HepG2 (cell line): Measurements from ENCODE around the gene MYCBP2. TPM values are rescaled to one million over a fixed set of nuclear protein-coding genes. Genes with fewer than 3 reads are reported as not detected.

Experiments
- ATAC-seq: fragments of 200-7000 bp; cut with Tn5 transposase; 3 replicates; pipeline ENCODE4 v1.9.1; 2020; ENCODE audit warnings: mild to moderate bottlenecking, moderate library complexity
- BruUV-seq: library from RNA; stranded (reverse); fragments of 400-500 nt; replicated peaks from 2 replicates; lab custom pipeline; 2021; lab: Mats Ljungman, UMichigan
- CTCF ChIA-PET: fragments of 300-600 bp; formaldehyde crosslinking; extraction: SDS; loops from one replicate; lab custom pipeline; 2021; ENCODE audit warnings: low total read pairs, inconsistent platforms, low intra/inter-chr PET ratio; lab: Yijun Ruan, JAX
- POLR2A ChIA-PET: fragments of 350-600 bp; sonication (Branson Sonifier 250); formaldehyde crosslinking; loops from one replicate; lab custom pipeline; 2020; ENCODE audit warnings: antibody characterized with exemption, inconsistent platforms; lab: Yijun Ruan, JAX
- DNase-seq: peaks from one replicate; pipeline ENCODE4 v3.0.0-alpha.2; 2015; ENCODE audit warnings: low spot score
- FAIRE-seq: peaks from 3 replicates; lab custom pipeline; 2011; peaks lifted over from hg19 to GRCh38; lab: Jason Lieb, UNC
- H2AFZ ChIP-seq: one replicate; pipeline ENCODE4 v1.6.1; 2011; ENCODE audit warnings: low read length, inconsistent platforms
- H3K27ac ChIP-seq: fragments of 300-600 bp; 3 replicates; pipeline ENCODE4 v1.8.0; 2011; ENCODE audit warnings: mixed run types, mild to moderate bottlenecking, mixed read lengths, low read length, inconsistent platforms; ENCODE audit not compliant: insufficient read depth; ENCODE audit errors: extremely low read length
- H3K27me3 ChIP-seq, 2 experiments: fragments of 200-600 bp in 1 of 2; 2 replicates in 1 of 2; 3 replicates in 1 of 2; pipeline versions ENCODE4 v1.6.0 to v1.8.0; 2011; ENCODE audit warnings: low read length in 2 of 2, mild to moderate bottlenecking in 2 of 2, moderate library complexity in 2 of 2, inconsistent platforms in 1 of 2; ENCODE audit not compliant: insufficient read depth in 2 of 2, control insufficient read depth in 1 of 2
- H3K36me3 ChIP-seq, 2 experiments: fragments of 200-600 bp in 1 of 2; replicated peaks in 1 of 2; 2 replicates in 1 of 2; 3 replicates in 1 of 2; pipeline versions ENCODE4 v1.5.1 to v1.8.0; 2011; ENCODE audit warnings: low read length in 2 of 2, inconsistent platforms in 1 of 2; ENCODE audit not compliant: insufficient read depth in 2 of 2, control insufficient read depth in 1 of 2
- H3K4me1 ChIP-seq: 2 replicates; pipeline ENCODE4 v1.5.1; 2012; ENCODE audit warnings: low read length, inconsistent platforms; ENCODE audit not compliant: insufficient read depth
- H3K4me2 ChIP-seq: 2 replicates; pipeline ENCODE4 v1.6.0; 2011; ENCODE audit warnings: low read depth, low read length, inconsistent platforms
- H3K4me3 ChIP-seq, 3 experiments: fragments of 200-600 bp in 1 of 3; sonication (generic), shearing (Covaris generic) in 1 of 3; replicated peaks in 1 of 3; 2 replicates each; pipeline ENCODE4 v1.5.1; 2011 to 2016; ENCODE audit warnings: low read length in 3 of 3, inconsistent platforms in 2 of 3, low read depth in 2 of 3, mild to moderate bottlenecking in 2 of 3, control low read depth in 1 of 3, mixed read lengths in 1 of 3; ENCODE audit not compliant: insufficient read depth in 1 of 3
- H3K79me2 ChIP-seq: one replicate; pipeline ENCODE4 v1.6.1; 2011; ENCODE audit warnings: low read length, inconsistent platforms; ENCODE audit not compliant: insufficient read depth
- H3K9ac ChIP-seq: 2 replicates; pipeline ENCODE4 v1.6.0; 2011; ENCODE audit warnings: mild to moderate bottlenecking, low read depth, low read length, inconsistent platforms; ENCODE audit not compliant: insufficient read depth
- H3K9me3 ChIP-seq: 2 replicates; pipeline ENCODE4 v1.5.1; 2012; ENCODE audit warnings: mild to moderate bottlenecking, low read length
- H4K20me1 ChIP-seq: 2 replicates; pipeline ENCODE4 v1.6.0; 2011; ENCODE audit warnings: inconsistent platforms, mild to moderate bottlenecking, low read length, moderate library complexity; ENCODE audit not compliant: insufficient read depth
- CEBPG ChIP-seq: IDR thresholded peaks from 2 replicates; pipeline ENCODE4 v1.6.1; 2016
- ESRRA ChIP-seq: sonication (generic); formaldehyde crosslinking; IDR thresholded peaks from 2 replicates; pipeline ENCODE4 v1.5.1; 2020; ENCODE audit warnings: mild to moderate bottlenecking, low read depth, missing genetic modification reagents
- EZH2 ChIP-seq: conservative IDR thresholded peaks from 2 replicates; pipeline ENCODE4 v1.6.1; 2012; ENCODE audit warnings: mild to moderate bottlenecking, low read depth, low read length, moderate library complexity
- NCOR1 ChIP-seq: fragments of 200-600 bp; sonication (generic); IDR thresholded peaks from 2 replicates; pipeline ENCODE4 v1.7.0; 2017; ENCODE audit warnings: antibody characterized with exemption, low read length, borderline replicate concordance
- POGZ ChIP-seq: sonication (generic); formaldehyde crosslinking; IDR thresholded peaks from 2 replicates; pipeline ENCODE4 v1.4.0; 2020; ENCODE audit warnings: mild to moderate bottlenecking, missing genetic modification reagents
- SIX4 ChIP-seq: sonication (generic); formaldehyde crosslinking; IDR thresholded peaks from 2 replicates; pipeline ENCODE4 v1.4.0; 2020; ENCODE audit warnings: missing genetic modification reagents
- ZNF225 ChIP-seq: sonication (generic); formaldehyde crosslinking; IDR thresholded peaks from 2 replicates; pipeline ENCODE4 v1.4.0; 2020; ENCODE audit warnings: mild to moderate bottlenecking, missing genetic modification reagents
- ZNF776 ChIP-seq: sonication (generic); formaldehyde crosslinking; IDR thresholded peaks from 2 replicates; pipeline ENCODE4 v1.4.0; 2020; ENCODE audit warnings: mild to moderate bottlenecking, missing genetic modification reagents
- WGBS: methylation state at CpG from one replicate; pipeline ENCODE4 v1.1.6; 2017; ENCODE audit warnings: low lambda C conversion rate; 5-methylcytosine and 5-hydroxymethylcytosine counted together
- in situ Hi-C: cut with HindIII; loops from 2 replicates; pipeline ENCODE4 v1.10.0; 2017; ENCODE audit warnings: low pct_unique_long_range_greater_than_20kb; ENCODE audit not compliant: extremely low pct_ligation_motif_present
- intact Hi-C: fragments of 100-400 bp; cut with micrococcal nuclease; formaldehyde crosslinking; loops from one replicate; pipeline ENCODE4 v1.10.0; 2022; ENCODE audit not compliant: unreplicated experiment
- polyA plus RNA-seq, 8 experiments: library from polyadenylated mRNA; depleted of rRNA in 3 of 8; stranded (reverse) in 7 of 8; unstranded in 1 of 8; fragments of >200 nt; fragmentation: Illumina TruSeq in 4 of 8; extraction: Trizol in 4 of 8; gene quantifications; 2 replicates each; pipeline versions ENCODE4 v1.2.1 to v1.2.3, GENCODE V29; 2011 to 2016; ENCODE audit warnings: low read depth in 4 of 8, missing spikeins in 1 of 8, mixed read lengths in 1 of 8; ENCODE audit not compliant: insufficient read depth in 1 of 8
- total RNA-seq, 5 experiments: library from RNA; depleted of rRNA; stranded (reverse); fragments of >200 nt; fragmentation: Illumina TruSeq; extraction: Trizol; gene quantifications; 2 replicates each; pipeline ENCODE4 v1.2.3, GENCODE V29; 2016; ENCODE audit warnings: low read depth in 1 of 5
- TF ChIP-seq, protein P1 (sequence below): sonication (generic); formaldehyde crosslinking; IDR thresholded peaks from 2 replicates; pipeline ENCODE4 v1.9.0; 2022; ENCODE audit warnings: missing genetic modification reagents, mild to moderate bottlenecking, borderline replicate concordance
- TF ChIP-seq, protein P2 (sequence below): sonication (generic); formaldehyde crosslinking; IDR thresholded peaks from 2 replicates; pipeline ENCODE4 v1.4.0; 2020; ENCODE audit warnings: missing genetic modification reagents, borderline replicate concordance
- TF ChIP-seq, protein P3 (sequence below): sonication (generic); formaldehyde crosslinking; IDR thresholded peaks from 2 replicates; pipeline ENCODE4 v1.4.0; 2020; ENCODE audit warnings: missing genetic modification reagents, borderline replicate concordance
- TF ChIP-seq, protein P4 (sequence below): sonication (generic); formaldehyde crosslinking; IDR thresholded peaks from 2 replicates; pipeline ENCODE4 v1.4.0; 2020; ENCODE audit warnings: missing genetic modification reagents
- TF ChIP-seq, protein P5 (sequence below): sonication (generic); formaldehyde crosslinking; IDR thresholded peaks from 2 replicates; pipeline ENCODE4 v1.8.0; 2023; ENCODE audit warnings: mild to moderate bottlenecking, missing genetic modification reagents

Gene MYCBP2
- total and polyA plus RNA-seq, 2 of the 13 experiments (the other 11 are each of a cell fraction or from before 2014, with no cell fraction given) = 16.3 to 35.3 TPM

DNA sequence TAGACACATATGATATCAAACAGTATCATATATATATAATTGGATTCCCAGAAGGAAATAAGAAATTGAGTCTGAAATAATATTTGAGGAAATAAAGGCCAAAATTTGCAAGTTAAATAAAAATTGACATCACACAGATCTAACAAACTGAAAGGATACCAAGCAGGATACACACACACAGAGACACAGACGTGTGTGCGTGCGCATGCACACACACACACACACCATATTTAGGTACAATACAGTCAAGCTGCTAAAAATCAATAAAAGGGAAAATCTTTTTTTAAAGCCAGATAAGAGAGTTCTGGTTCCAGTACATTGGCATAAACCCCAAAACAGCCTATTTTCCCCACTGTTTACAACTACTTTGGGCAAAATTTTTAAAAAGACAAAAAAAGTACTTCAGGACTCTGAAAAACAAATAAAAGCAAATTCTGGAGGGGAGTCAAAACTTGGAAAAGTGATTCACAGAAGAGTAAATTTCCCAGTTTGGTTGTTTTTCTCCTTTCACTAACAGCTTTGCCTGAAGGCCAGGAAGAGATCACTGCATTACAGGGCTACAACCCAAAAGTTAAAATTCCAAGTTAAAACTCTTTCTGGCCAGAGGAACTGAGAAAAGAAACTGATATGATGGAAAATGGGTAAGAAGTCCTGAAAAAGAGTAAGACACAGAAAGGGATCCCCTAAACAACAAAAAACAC lies 16.2 kb downstream of the MYCBP2 start:
- no peak for ATAC-seq
- ChIA-PET CTCF (no interaction called here), POLR2A (no interaction called here)
- H2AFZ ChIP-seq = no peak overlapping the region
- H3K4me1 ChIP-seq = peaks cover 19% of the 10 kb centered on the region
- intact Hi-C loops = no loop called here
- BruUV-seq = no TSS peak
- in situ Hi-C loops = no loop called here
- H3K36me3 ChIP-seq = no peaks in the 10 kb centered on the region
- no peaks in the 10 kb centered on the region for H3K27me3 ChIP-seq
- FAIRE-seq = no peak
- 0 out of 2 replicates have a peak, but pooled peaks cover 4% of the 10 kb centered on the region for H4K20me1 ChIP-seq
- no peak overlapping the region for H3K27ac ChIP-seq
- no peak for DNase-seq
- H3K9me3 ChIP-seq = no peaks in the 10 kb centered on the region
- no peak overlapping the region for H3K4me3 ChIP-seq
- H3K9ac ChIP-seq = no peak overlapping the region
- no peak overlapping the region for H3K4me2 ChIP-seq
- H3K79me2 ChIP-seq = peaks cover 69% of the 10 kb centered on the region
- WGBS = 93% methylated on average over 3 of the region's 3 CpGs
- TF ChIP-seq CEBPG (CRISPR knock-in tag) = no peak
- no peak for TF ChIP-seq SIX4 (CRISPR knock-in tag)
- TF ChIP-seq ZNF225 (CRISPR knock-in tag) = no peak
- TF ChIP-seq, protein P1, sequence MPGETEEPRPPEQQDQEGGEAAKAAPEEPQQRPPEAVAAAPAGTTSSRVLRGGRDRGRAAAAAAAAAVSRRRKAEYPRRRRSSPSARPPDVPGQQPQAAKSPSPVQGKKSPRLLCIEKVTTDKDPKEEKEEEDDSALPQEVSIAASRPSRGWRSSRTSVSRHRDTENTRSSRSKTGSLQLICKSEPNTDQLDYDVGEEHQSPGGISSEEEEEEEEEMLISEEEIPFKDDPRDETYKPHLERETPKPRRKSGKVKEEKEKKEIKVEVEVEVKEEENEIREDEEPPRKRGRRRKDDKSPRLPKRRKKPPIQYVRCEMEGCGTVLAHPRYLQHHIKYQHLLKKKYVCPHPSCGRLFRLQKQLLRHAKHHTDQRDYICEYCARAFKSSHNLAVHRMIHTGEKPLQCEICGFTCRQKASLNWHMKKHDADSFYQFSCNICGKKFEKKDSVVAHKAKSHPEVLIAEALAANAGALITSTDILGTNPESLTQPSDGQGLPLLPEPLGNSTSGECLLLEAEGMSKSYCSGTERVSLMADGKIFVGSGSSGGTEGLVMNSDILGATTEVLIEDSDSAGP (CRISPR knock-in tag) = no peak
- TF ChIP-seq EZH2 = no peak
- TF ChIP-seq, protein P2, sequence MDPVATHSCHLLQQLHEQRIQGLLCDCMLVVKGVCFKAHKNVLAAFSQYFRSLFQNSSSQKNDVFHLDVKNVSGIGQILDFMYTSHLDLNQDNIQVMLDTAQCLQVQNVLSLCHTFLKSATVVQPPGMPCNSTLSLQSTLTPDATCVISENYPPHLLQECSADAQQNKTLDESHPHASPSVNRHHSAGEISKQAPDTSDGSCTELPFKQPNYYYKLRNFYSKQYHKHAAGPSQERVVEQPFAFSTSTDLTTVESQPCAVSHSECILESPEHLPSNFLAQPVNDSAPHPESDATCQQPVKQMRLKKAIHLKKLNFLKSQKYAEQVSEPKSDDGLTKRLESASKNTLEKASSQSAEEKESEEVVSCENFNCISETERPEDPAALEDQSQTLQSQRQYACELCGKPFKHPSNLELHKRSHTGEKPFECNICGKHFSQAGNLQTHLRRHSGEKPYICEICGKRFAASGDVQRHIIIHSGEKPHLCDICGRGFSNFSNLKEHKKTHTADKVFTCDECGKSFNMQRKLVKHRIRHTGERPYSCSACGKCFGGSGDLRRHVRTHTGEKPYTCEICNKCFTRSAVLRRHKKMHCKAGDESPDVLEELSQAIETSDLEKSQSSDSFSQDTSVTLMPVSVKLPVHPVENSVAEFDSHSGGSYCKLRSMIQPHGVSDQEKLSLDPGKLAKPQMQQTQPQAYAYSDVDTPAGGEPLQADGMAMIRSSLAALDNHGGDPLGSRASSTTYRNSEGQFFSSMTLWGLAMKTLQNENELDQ = no peak
- TF ChIP-seq, protein P3, sequence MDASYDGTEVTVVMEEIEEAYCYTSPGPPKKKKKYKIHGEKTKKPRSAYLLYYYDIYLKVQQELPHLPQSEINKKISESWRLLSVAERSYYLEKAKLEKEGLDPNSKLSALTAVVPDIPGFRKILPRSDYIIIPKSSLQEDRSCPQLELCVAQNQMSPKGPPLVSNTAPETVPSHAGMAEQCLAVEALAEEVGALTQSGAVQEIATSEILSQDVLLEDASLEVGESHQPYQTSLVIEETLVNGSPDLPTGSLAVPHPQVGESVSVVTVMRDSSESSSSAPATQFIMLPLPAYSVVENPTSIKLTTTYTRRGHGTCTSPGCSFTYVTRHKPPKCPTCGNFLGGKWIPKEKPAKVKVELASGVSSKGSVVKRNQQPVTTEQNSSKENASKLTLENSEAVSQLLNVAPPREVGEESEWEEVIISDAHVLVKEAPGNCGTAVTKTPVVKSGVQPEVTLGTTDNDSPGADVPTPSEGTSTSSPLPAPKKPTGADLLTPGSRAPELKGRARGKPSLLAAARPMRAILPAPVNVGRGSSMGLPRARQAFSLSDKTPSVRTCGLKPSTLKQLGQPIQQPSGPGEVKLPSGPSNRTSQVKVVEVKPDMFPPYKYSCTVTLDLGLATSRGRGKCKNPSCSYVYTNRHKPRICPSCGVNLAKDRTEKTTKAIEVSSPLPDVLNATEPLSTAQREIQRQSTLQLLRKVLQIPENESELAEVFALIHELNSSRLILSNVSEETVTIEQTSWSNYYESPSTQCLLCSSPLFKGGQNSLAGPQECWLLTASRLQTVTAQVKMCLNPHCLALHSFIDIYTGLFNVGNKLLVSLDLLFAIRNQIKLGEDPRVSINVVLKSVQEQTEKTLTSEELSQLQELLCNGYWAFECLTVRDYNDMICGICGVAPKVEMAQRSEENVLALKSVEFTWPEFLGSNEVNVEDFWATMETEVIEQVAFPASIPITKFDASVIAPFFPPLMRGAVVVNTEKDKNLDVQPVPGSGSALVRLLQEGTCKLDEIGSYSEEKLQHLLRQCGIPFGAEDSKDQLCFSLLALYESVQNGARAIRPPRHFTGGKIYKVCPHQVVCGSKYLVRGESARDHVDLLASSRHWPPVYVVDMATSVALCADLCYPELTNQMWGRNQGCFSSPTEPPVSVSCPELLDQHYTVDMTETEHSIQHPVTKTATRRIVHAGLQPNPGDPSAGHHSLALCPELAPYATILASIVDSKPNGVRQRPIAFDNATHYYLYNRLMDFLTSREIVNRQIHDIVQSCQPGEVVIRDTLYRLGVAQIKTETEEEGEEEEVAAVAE = no peak
- TF ChIP-seq, protein P4, sequence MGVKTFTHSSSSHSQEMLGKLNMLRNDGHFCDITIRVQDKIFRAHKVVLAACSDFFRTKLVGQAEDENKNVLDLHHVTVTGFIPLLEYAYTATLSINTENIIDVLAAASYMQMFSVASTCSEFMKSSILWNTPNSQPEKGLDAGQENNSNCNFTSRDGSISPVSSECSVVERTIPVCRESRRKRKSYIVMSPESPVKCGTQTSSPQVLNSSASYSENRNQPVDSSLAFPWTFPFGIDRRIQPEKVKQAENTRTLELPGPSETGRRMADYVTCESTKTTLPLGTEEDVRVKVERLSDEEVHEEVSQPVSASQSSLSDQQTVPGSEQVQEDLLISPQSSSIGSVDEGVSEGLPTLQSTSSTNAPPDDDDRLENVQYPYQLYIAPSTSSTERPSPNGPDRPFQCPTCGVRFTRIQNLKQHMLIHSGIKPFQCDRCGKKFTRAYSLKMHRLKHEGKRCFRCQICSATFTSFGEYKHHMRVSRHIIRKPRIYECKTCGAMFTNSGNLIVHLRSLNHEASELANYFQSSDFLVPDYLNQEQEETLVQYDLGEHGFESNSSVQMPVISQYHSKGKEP = no peak
- TF ChIP-seq NCOR1 = no peak
- TF ChIP-seq, protein P5, sequence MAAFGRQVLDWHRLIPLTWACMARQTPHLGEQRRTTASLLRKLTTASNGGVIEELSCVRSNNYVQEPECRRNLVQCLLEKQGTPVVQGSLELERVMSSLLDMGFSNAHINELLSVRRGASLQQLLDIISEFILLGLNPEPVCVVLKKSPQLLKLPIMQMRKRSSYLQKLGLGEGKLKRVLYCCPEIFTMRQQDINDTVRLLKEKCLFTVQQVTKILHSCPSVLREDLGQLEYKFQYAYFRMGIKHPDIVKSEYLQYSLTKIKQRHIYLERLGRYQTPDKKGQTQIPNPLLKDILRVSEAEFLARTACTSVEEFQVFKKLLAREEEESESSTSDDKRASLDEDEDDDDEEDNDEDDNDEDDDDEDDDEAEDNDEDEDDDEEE (CRISPR knock-in tag) = no peak
- no peak for TF ChIP-seq POGZ (CRISPR knock-in tag)
- TF ChIP-seq ZNF776 = no peak
- TF ChIP-seq ESRRA (CRISPR knock-in tag) = no peak
